Suprapubic skin (tissue), 4 donors: ENCODE results near the gene OR52M1. TPM values are rescaled to one million over a fixed set of nuclear protein-coding genes. Genes with fewer than 3 reads are reported as not detected.

Source experiments
- DNase-seq, 2 donors: peaks; one replicate each; pipeline ENCODE4 v3.0.0-alpha.2; 2019; ENCODE audit warnings: low spot score in 2 of 2
- H3K27ac ChIP-seq: fragments of 200-600 bp; sonication (generic); one replicate; pipeline ENCODE4 v1.5.1; 2019
- H3K27me3 ChIP-seq: fragments of 200-600 bp; sonication (generic); one replicate; pipeline ENCODE4 v1.5.1; 2019
- H3K36me3 ChIP-seq: fragments of 200-600 bp; sonication (generic); one replicate; pipeline ENCODE4 v1.5.1; 2019
- H3K4me1 ChIP-seq: fragments of 200-600 bp; sonication (generic); one replicate; pipeline ENCODE4 v1.5.1; 2019
- H3K4me3 ChIP-seq: fragments of 200-600 bp; sonication (generic); one replicate; pipeline ENCODE4 v1.5.1; 2019; ENCODE audit warnings: mild to moderate bottlenecking
- H3K9me3 ChIP-seq: fragments of 200-600 bp; sonication (generic); one replicate; pipeline ENCODE4 v1.5.1; 2019
- CTCF ChIP-seq, 2 donors: fragments of 200-600 bp in 1 of 2; fragments of 450-650 bp in 1 of 2; sonication (generic) in 1 of 2; IDR thresholded peaks; one replicate each; pipeline ENCODE4 v1.5.1; 2016 to 2019; ENCODE audit warnings: antibody characterized with exemption in 2 of 2, mild to moderate bottlenecking in 1 of 2, moderate library complexity in 1 of 2
- EP300 ChIP-seq: sonication (generic); formaldehyde crosslinking; IDR thresholded peaks from one replicate; pipeline ENCODE4 v1.6.1; 2017; ENCODE audit warnings: antibody characterized with exemption
- POLR2A ChIP-seq, 2 donors: fragments of 450-650 bp; IDR thresholded peaks; one replicate each; pipeline ENCODE4 v1.6.1; 2017; ENCODE audit warnings: antibody characterized with exemption in 2 of 2, mild to moderate bottlenecking in 2 of 2, moderate library complexity in 2 of 2
- POLR2AphosphoS5 ChIP-seq, 3 donors: sonication (generic); formaldehyde crosslinking; IDR thresholded peaks; one replicate each; pipeline ENCODE4 v1.6.1; 2017; ENCODE audit warnings: antibody characterized with exemption in 3 of 3
- WGBS: methylation state at CpG from one replicate; pipeline ENCODE4 v1.1.5; 2018; 5-methylcytosine and 5-hydroxymethylcytosine counted together
- total RNA-seq, 4 donors: library from RNA; depleted of rRNA; stranded (reverse); fragments of >200 nt; gene quantifications; one replicate each; pipeline ENCODE4 v1.1.0, GENCODE V29; 2016

Gene OR52M1
- total RNA-seq, 4 donors from 2014 or later = not detected

GRCh38 chr11:4508886-4509285 lies 36.1 kb upstream of the OR52M1 start:
- Histone ChIP-seq H3K27ac (no peak overlapping the region), H3K9me3 (no peaks in the 10 kb centered on the region), H3K4me1 (peaks cover 9% of the 10 kb centered on the region), H3K27me3 (no peaks in the 10 kb centered on the region), H3K4me3 (no peak overlapping the region), H3K36me3 (no peaks in the 10 kb centered on the region)
- no peak for DNase-seq
- no peak for TF ChIP-seq EP300
- no peak for TF ChIP-seq POLR2A (IDR thresholded peaks at IDR 0.05)
- TF ChIP-seq CTCF (IDR thresholded peaks at IDR 0.05) = no peak
- TF ChIP-seq POLR2AphosphoS5 (IDR thresholded peaks at IDR 0.05) = no peak
- WGBS = 48% methylated on average over 2 of the region's 2 CpGs

GRCh38 chr11:4511282-4512245 lies 33.4 kb upstream of the OR52M1 start:
- Histone ChIP-seq H3K4me3 (no peak overlapping the region), H3K27ac (no peak overlapping the region), H3K36me3 (no peaks in the 10 kb centered on the region), H3K27me3 (no peaks in the 10 kb centered on the region), H3K9me3 (no peaks in the 10 kb centered on the region), H3K4me1 (peaks cover 9% of the 10 kb centered on the region)
- no peak for TF ChIP-seq CTCF (IDR thresholded peaks at IDR 0.05)
- TF ChIP-seq POLR2AphosphoS5 (IDR thresholded peaks at IDR 0.05) = no peak
- TF ChIP-seq EP300 = no peak
- no peak for TF ChIP-seq POLR2A (IDR thresholded peaks at IDR 0.05)
- 50% methylated on average over 5 of the region's 5 CpGs for WGBS
- no peak for DNase-seq

- H3K4me3 ChIP-seq = no peak overlapping the region
- no peaks in the 10 kb centered on the region for H3K9me3 ChIP-seq
- DNase-seq = no peak
- no peaks in the 10 kb centered on the region for H3K27me3 ChIP-seq
- WGBS = 72% methylated on average over 1 of the region's 1 CpG
- H3K4me1 ChIP-seq = peaks cover 9% of the 10 kb centered on the region
- TF ChIP-seq POLR2A (IDR thresholded peaks at IDR 0.05) (no peak), CTCF (IDR thresholded peaks at IDR 0.05) (no peak), POLR2AphosphoS5 (IDR thresholded peaks at IDR 0.05) (no peak)
- no peak overlapping the region for H3K27ac ChIP-seq
- H3K36me3 ChIP-seq = no peaks in the 10 kb centered on the region
Observed at GRCh38 chr11:4514196-4514595, 30.8 kb upstream of the OR52M1 start.

GRCh38 chr11:4522339-4522738 lies 22.7 kb upstream of the OR52M1 start:
- 48% methylated on average over 2 of the region's 2 CpGs for WGBS
- Histone ChIP-seq H3K36me3 (no peaks in the 10 kb centered on the region), H3K27me3 (peaks cover 2% of the 10 kb centered on the region), H3K4me1 (no peaks in the 10 kb centered on the region), H3K27ac (no peak overlapping the region), H3K4me3 (no peak overlapping the region), H3K9me3 (no peaks in the 10 kb centered on the region)
- no peak for DNase-seq
- TF ChIP-seq EP300 = no peak
- TF ChIP-seq POLR2A (IDR thresholded peaks at IDR 0.05) = no peak
- no peak for TF ChIP-seq CTCF (IDR thresholded peaks at IDR 0.05)
- TF ChIP-seq POLR2AphosphoS5 (IDR thresholded peaks at IDR 0.05) = no peak

- no peak overlapping the region for H3K27ac ChIP-seq
- TF ChIP-seq EP300 (no peak), POLR2A (IDR thresholded peaks at IDR 0.05) (no peak), CTCF (IDR thresholded peaks at IDR 0.05) (no peak), POLR2AphosphoS5 (IDR thresholded peaks at IDR 0.05) (no peak)
- WGBS = 82% methylated on average over 6 of the region's 6 CpGs
Observed at GRCh38 chr11:4522752-4523151, 22.2 kb upstream of the OR52M1 start.

More at GRCh38 chr11:4522752-4523151, 22.2 kb upstream of the OR52M1 start:
- peaks cover 2% of the 10 kb centered on the region for H3K27me3 ChIP-seq
- no peaks in the 10 kb centered on the region for H3K4me1 ChIP-seq
- no peaks in the 10 kb centered on the region for H3K9me3 ChIP-seq
- no peak overlapping the region for H3K4me3 ChIP-seq
- no peaks in the 10 kb centered on the region for H3K36me3 ChIP-seq
- DNase-seq = no peak
